ENCODE results near the gene OTUB1.

- TF ChIP-seq MTF1 (CRISPR knock-in tag; IDR thresholded peaks at IDR 0.05; ENCODE audit: borderline replicate concordance), result no peak
- TF ChIP-seq ATF7 (IDR thresholded peaks at IDR 0.05), result peak; percentile 64
- no peak for TF ChIP-seq POLR2A (conservative IDR thresholded peaks at IDR 0.05)
Measured at GRCh38 chr11:64007629-64008282, 21.5 kb downstream of the OTUB1 start.

Data from K562 (cell line).